WI38 (cell line): Measurements from ENCODE around the gene HOMER3.

ENCODE experiments used
- H3K4me3 ChIP-seq: 2 replicates; pipeline ENCODE4 v1.5.1; 2011; ENCODE audit warnings: low read depth, mild to moderate bottlenecking, control low read depth, low read length
- CTCF ChIP-seq: IDR thresholded peaks from 2 replicates; pipeline ENCODE4 v1.5.1; 2012; ENCODE audit warnings: low read depth, mild to moderate bottlenecking, control low read depth, low read length

Gene HOMER3

DNA sequence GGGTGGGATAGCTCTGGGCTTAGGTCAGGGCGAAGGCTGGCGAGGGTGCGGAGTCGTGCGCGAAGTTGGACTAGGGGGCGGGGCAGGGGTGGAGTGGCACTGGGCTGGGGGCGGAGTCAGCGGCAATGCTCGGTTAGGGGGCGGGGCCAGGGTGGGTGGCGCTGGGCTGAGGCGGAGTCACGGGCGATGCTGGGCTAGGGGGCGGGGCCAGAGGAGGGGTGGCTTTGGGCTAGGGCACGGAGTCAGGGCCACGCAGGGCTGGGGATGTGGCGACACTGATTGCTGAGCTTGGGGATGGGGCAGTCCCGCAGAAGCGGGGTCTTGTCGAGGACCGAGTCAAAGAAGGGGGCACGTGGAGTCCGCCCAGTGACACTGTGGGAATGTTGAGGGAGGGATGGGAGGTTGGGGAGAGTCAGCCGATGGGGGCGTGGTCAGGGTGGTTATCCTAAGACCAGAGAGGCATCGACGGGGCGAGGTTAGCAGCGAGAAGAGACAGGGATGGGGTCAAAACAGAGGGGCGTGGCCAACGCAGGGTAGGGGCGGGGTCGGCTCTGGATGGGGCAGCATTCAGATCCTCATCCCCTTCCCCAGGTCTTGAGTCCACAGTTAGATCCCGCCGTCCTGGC, 8.7 kb downstream of the HOMER3 start:
- no peak overlapping the region for H3K4me3 ChIP-seq
- TF ChIP-seq CTCF = no peak

GRCh38 chr19:18931316-18932162, 9.5 kb downstream of the HOMER3 start:
- no peak overlapping the region for H3K4me3 ChIP-seq
- no peak for TF ChIP-seq CTCF

GRCh38 chr19:18929311-18929710, 11.7 kb downstream of the HOMER3 start:
- H3K4me3 ChIP-seq = no peak overlapping the region
- no peak for TF ChIP-seq CTCF

GRCh38 chr19:18928018-18928805, 12.8 kb downstream of the HOMER3 start:
- H3K4me3 ChIP-seq = no peak overlapping the region
- TF ChIP-seq CTCF = no peak

GRCh38 chr19:18924684-18925213, 16.3 kb downstream of the HOMER3 start:
- TF ChIP-seq CTCF = no peak
- no peak overlapping the region for H3K4me3 ChIP-seq

GRCh38 chr19:18922228-18922985, 18.6 kb downstream of the HOMER3 start:
- no peak for TF ChIP-seq CTCF

More at GRCh38 chr19:18922228-18922985, 18.6 kb downstream of the HOMER3 start:
- no peak overlapping the region for H3K4me3 ChIP-seq
